Measurements from ENCODE around the gene NAV1. TPM values are rescaled to one million over a fixed set of nuclear protein-coding genes. Genes with fewer than 3 reads are reported as not detected.

NAV1 gene
- total RNA-seq, 2 donors from 2014 or later, result 17.9 to 24.1 TPM

DNA sequence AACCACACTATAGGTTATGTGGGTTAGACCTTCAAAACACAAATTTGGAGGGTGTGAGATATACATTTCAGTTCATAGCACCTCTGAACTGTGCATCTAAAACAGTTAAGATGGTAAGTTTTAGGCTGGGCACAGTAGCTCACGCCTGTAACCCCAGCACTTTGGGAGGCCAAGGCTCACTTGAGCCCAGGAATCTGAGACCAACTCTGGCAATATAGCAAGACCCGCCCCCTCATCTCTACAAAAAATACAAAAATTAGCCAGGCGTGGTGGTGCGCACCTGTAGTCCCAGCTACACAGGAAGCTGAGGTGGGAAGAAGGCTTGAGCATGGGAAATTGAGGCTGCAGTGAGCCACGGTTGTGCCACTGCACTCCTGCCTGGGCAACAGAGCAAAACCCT is 47.9 kb downstream of the NAV1 start:
- Histone ChIP-seq H3K27ac (no peak overlapping the region), H3K9me3 (no peaks in the 10 kb centered on the region), H3K27me3 (no peaks in the 10 kb centered on the region), H3K9ac (ENCODE audit: low read depth in 2 of 2, low read length in 2 of 2) (no peak overlapping the region), H3K36me3 (no peaks in the 10 kb centered on the region), H3K4me1 (no peaks in the 10 kb centered on the region), H3K4me3 (no peak overlapping the region)
- no peak for TF ChIP-seq CTCF (IDR thresholded peaks at IDR 0.05)
- intact Hi-C loops (cut with DNase I), result no loop called here
- DNase-seq, result no peak

- no peak overlapping the region for H3K27ac ChIP-seq
- H3K9me3 ChIP-seq, result no peaks in the 10 kb centered on the region
- no peak overlapping the region for H3K4me3 ChIP-seq
- no peak overlapping the region for H3K9ac ChIP-seq (ENCODE audit: low read depth in 2 of 2, low read length in 2 of 2)
- intact Hi-C loops (cut with DNase I), result no loop called here
- no peaks in the 10 kb centered on the region for H3K27me3 ChIP-seq
- no peaks in the 10 kb centered on the region for H3K36me3 ChIP-seq
- TF ChIP-seq CTCF (IDR thresholded peaks at IDR 0.05), result no peak
- no peak for DNase-seq
- no peaks in the 10 kb centered on the region for H3K4me1 ChIP-seq
Measured at GRCh38 chr1:201587729-201588128, 48.8 kb downstream of the NAV1 start.

Other genes starting within 250 kb of the NAV1 start
- gene TNNT2, start 161.4 kb upstream of the NAV1 start, total RNA-seq, result 1 to 10 TPM; 2.4 to 4.2 TPM
- 100 to 1,000 TPM; 160 to 280 TPM for gene LAD1, start 139.8 kb upstream of the NAV1 start, total RNA-seq
- gene TNNI1, start 117.4 kb upstream of the NAV1 start, total RNA-seq, result not detected
- gene PHLDA3, start 69.9 kb upstream of the NAV1 start, total RNA-seq, result 10 to 100 TPM; 13.1 to 21.2 TPM
- gene CSRP1, start 32.0 kb upstream of the NAV1 start, total RNA-seq, result 100 to 1,000 TPM; 186 to 376 TPM

Measured in colonic mucosa (tissue), 4 donors.